GM12878 (cell line): ENCODE measurements around the gene PID1. TPM values are rescaled to one million over a fixed set of nuclear protein-coding genes. Genes with fewer than 3 reads are reported as not detected.

ENCODE experiments used
- ATAC-seq: fragments of 200-7000 bp; cut with Tn5 transposase; 3 replicates; pipeline ENCODE4 v1.9.1; 2020; ENCODE audit warnings: mild to moderate bottlenecking, moderate library complexity
- BruUV-seq: library from RNA; stranded (reverse); fragments of 400-500 nt; replicated peaks from 2 replicates; lab custom pipeline; 2021; lab: Mats Ljungman, UMichigan
- CTCF ChIA-PET: fragments of 300-600 bp; sonication (Branson Sonifier 250); formaldehyde crosslinking; extraction: SDS; loops from one replicate; lab custom pipeline; 2021; ENCODE audit warnings: inconsistent platforms; lab: Yijun Ruan, JAX
- POLR2A ChIA-PET: fragments of 350-600 bp; formaldehyde crosslinking; extraction: SDS; loops from one replicate; lab custom pipeline; 2021; ENCODE audit warnings: inconsistent platforms; lab: Charles Lee
- RAD21 ChIA-PET: fragments of 300-600 bp; sonication (Branson Sonifier 250); formaldehyde crosslinking; loops from one replicate; lab custom pipeline; 2023; ENCODE audit warnings: antibody characterized with exemption; ENCODE audit not compliant: unreplicated experiment; lab: Charles Lee
- SMC1A ChIA-PET: fragments of 300-600 bp; sonication (Branson Sonifier 250); formaldehyde crosslinking; loops from one replicate; lab custom pipeline; 2023; ENCODE audit not compliant: unreplicated experiment, uncharacterized antibody; lab: Charles Lee
- DNase-seq: peaks from one replicate; pipeline ENCODE4 v3.0.0-alpha.2; 2011; ENCODE audit warnings: low read depth, low spot score
- FAIRE-seq: peaks from 3 replicates; lab custom pipeline; 2011; peaks lifted over from hg19 to GRCh38; lab: Jason Lieb, UNC
- H2AFZ ChIP-seq: 2 replicates; pipeline ENCODE4 v1.6.0; 2011; ENCODE audit warnings: low read depth, low read length, control low read depth; ENCODE audit not compliant: control insufficient read depth
- H3K27ac ChIP-seq: 2 replicates; pipeline ENCODE4 v1.5.1; 2011; ENCODE audit warnings: control low read depth; ENCODE audit not compliant: control insufficient read depth, insufficient read depth
- H3K27me3 ChIP-seq, 2 experiments: replicated peaks in 1 of 2; 2 replicates each; pipeline versions ENCODE4 v1.6.0 to v1.6.1; 2011; ENCODE audit warnings: low read length in 1 of 2; ENCODE audit not compliant: control insufficient read depth in 2 of 2, insufficient read depth in 2 of 2
- H3K36me3 ChIP-seq, 2 experiments: 2 replicates each; pipeline ENCODE4 v1.5.1; 2011; ENCODE audit warnings: low read length in 1 of 2; ENCODE audit not compliant: control insufficient read depth in 2 of 2, insufficient read depth in 2 of 2
- H3K4me1 ChIP-seq: 2 replicates; pipeline ENCODE4 v1.6.1; 2011; ENCODE audit warnings: mild to moderate bottlenecking, low read length, moderate library complexity, mixed read lengths; ENCODE audit not compliant: control insufficient read depth, insufficient read depth
- H3K4me2 ChIP-seq: 2 replicates; pipeline ENCODE4 v1.6.0; 2011; ENCODE audit warnings: control low read depth; ENCODE audit not compliant: control insufficient read depth, insufficient read depth
- H3K4me3 ChIP-seq: fragments of 200-600 bp; sonication (generic); 2 replicates; pipeline ENCODE4 v1.5.1; 2016
- H3K79me2 ChIP-seq: 2 replicates; pipeline ENCODE4 v1.6.0; 2011; ENCODE audit warnings: low read length; ENCODE audit not compliant: control insufficient read depth, insufficient read depth
- H3K9ac ChIP-seq: 2 replicates; pipeline ENCODE4 v1.8.0; 2011; ENCODE audit warnings: low read length, control low read depth, mixed read lengths; ENCODE audit not compliant: control insufficient read depth, insufficient read depth
- H3K9me3 ChIP-seq: replicated peaks from 3 replicates; pipeline ENCODE4 v1.5.1; 2011; ENCODE audit warnings: mild to moderate bottlenecking, low read length; ENCODE audit not compliant: control insufficient read depth, insufficient read depth
- H4K20me1 ChIP-seq: 2 replicates; pipeline ENCODE4 v1.6.0; 2011; ENCODE audit not compliant: control insufficient read depth, insufficient read depth
- BCLAF1 ChIP-seq: fragments of 450-650 bp; IDR thresholded peaks from 2 replicates; pipeline ENCODE4 v1.6.1; 2017; ENCODE audit warnings: antibody characterized with exemption, mild to moderate bottlenecking, moderate library complexity
- E2F8 ChIP-seq: fragments of 450-650 bp; IDR thresholded peaks from 2 replicates; pipeline ENCODE4 v1.6.1; 2018; ENCODE audit warnings: mild to moderate bottlenecking, low read depth, moderate library complexity; ENCODE audit not compliant: partially characterized antibody
- IKZF1 ChIP-seq: fragments of 450-650 bp; conservative IDR thresholded peaks from 2 replicates; pipeline ENCODE4 v1.6.1; 2017; ENCODE audit warnings: antibody characterized with exemption, mild to moderate bottlenecking
- NFXL1 ChIP-seq: fragments of 450-650 bp; IDR thresholded peaks from 2 replicates; pipeline ENCODE4 v1.6.1; 2017; ENCODE audit warnings: antibody characterized with exemption, mild to moderate bottlenecking, borderline replicate concordance
- RBBP5 ChIP-seq: fragments of 200-600 bp; sonication (generic); conservative IDR thresholded peaks from 2 replicates; pipeline ENCODE4 v1.6.1; 2016
- RCOR1 ChIP-seq: conservative IDR thresholded peaks from 2 replicates; pipeline ENCODE4 v1.6.1; 2012; ENCODE audit warnings: low read depth, low read length, improper control_type of control experiment
- SREBF1 ChIP-seq: IDR thresholded peaks from 2 replicates; pipeline ENCODE4 v1.6.1; 2012; ENCODE audit warnings: mild to moderate bottlenecking, low read length
- STAT1 ChIP-seq: fragments of 450-650 bp; conservative IDR thresholded peaks from 2 replicates; pipeline ENCODE4 v1.6.1; 2014; ENCODE audit warnings: antibody characterized with exemption, mild to moderate bottlenecking
- STAT3 ChIP-seq: IDR thresholded peaks from 2 replicates; pipeline ENCODE4 v1.6.1; 2011; ENCODE audit warnings: low read depth, low read length, improper control_type of control experiment
- TBL1XR1 ChIP-seq: IDR thresholded peaks from 2 replicates; pipeline ENCODE4 v1.6.1; 2012; ENCODE audit warnings: low read depth, low read length, improper control_type of control experiment
- USF2 ChIP-seq: IDR thresholded peaks from 2 replicates; pipeline ENCODE4 v1.6.1; 2011; ENCODE audit warnings: low read depth, low read length, improper control_type of control experiment, borderline replicate concordance
- WRNIP1 ChIP-seq: IDR thresholded peaks from 2 replicates; pipeline ENCODE4 v1.6.1; 2011; ENCODE audit warnings: low read depth, low read length, improper control_type of control experiment, borderline replicate concordance
- ZBTB40 ChIP-seq: fragments of 450-650 bp; IDR thresholded peaks from 2 replicates; pipeline ENCODE4 v1.6.1; 2016; ENCODE audit warnings: mild to moderate bottlenecking, moderate library complexity, borderline replicate concordance
- ZNF217 ChIP-seq: fragments of 450-650 bp; IDR thresholded peaks from 2 replicates; pipeline ENCODE4 v1.6.1; 2017; ENCODE audit warnings: antibody characterized with exemption, mild to moderate bottlenecking
- WGBS: methylation state at CpG from one replicate; pipeline ENCODE4 v1.1.6; 2016; ENCODE audit warnings: low lambda C conversion rate; ENCODE audit not compliant: insufficient replicate concordance, insufficient coverage; ENCODE audit errors: missing lambda C conversion rate; 5-methylcytosine and 5-hydroxymethylcytosine counted together
- in situ Hi-C: fragments of 300-500 bp; cut with MboI; formaldehyde crosslinking; loops from 9 replicates; pipeline ENCODE4 v1.14.3; 2018; ENCODE audit warnings: mixed read lengths
- intact Hi-C: fragments of 100-400 bp; cut with micrococcal nuclease; formaldehyde crosslinking; loops from one replicate; pipeline ENCODE4 v1.14.2; 2022; ENCODE audit not compliant: unreplicated experiment
- polyA plus RNA-seq, 11 experiments: library from polyadenylated mRNA; depleted of rRNA in 4 of 11; unstranded in 6 of 11; stranded (reverse) in 5 of 11; fragments of >200 nt; fragmentation: Nextera tagmentation in 4 of 11; fragmentation: Illumina TruSeq in 1 of 11; extraction: Ambion mirVana in 4 of 11; extraction: Trizol in 1 of 11; gene quantifications; 1 replicate in 1 of 11; 2 replicates in 10 of 11; pipeline versions ENCODE4 v1.2.1 to v1.2.3, GENCODE V29; 2011 to 2016; ENCODE audit warnings: inconsistent platforms in 2 of 11, missing spikeins in 2 of 11, low read depth in 1 of 11
- total RNA-seq, 4 experiments: library from RNA; depleted of rRNA in 3 of 4; stranded (reverse); fragments of >200 nt in 3 of 4; fragmentation: Illumina TruSeq in 1 of 4; extraction: Trizol in 1 of 4; gene quantifications; 2 replicates each; pipeline versions ENCODE4 v1.2.1 to v1.2.3, GENCODE V29; 2013 to 2021

PID1 gene
- total and polyA plus RNA-seq, 10 of the 15 experiments (the other 5 are each of a cell fraction or from before 2014, with no cell fraction given), result not detected

GRCh38 chr2:229249536-229249935, 21.6 kb downstream of the PID1 start (continued):
- no peak for TF ChIP-seq STAT1
- TF ChIP-seq ZBTB40, result no peak
- no peak for TF ChIP-seq ZNF217

- 28% methylated on average over 3 of the region's 3 CpGs for WGBS
- in situ Hi-C loops, result no loop called here
- Histone ChIP-seq H3K4me2 (no peak overlapping the region), H3K4me3 (no peak overlapping the region), H3K9ac (no peak overlapping the region), H3K27ac (no peak overlapping the region), H3K36me3 (no peaks in the 10 kb centered on the region), H3K9me3 (no peaks in the 10 kb centered on the region), H2AFZ (no peak overlapping the region), H4K20me1 (no peaks in the 10 kb centered on the region), H3K27me3 (no peaks in the 10 kb centered on the region), H3K79me2 (no peaks in the 10 kb centered on the region), H3K4me1 (no peaks in the 10 kb centered on the region)
- RAD21 ChIA-PET, result no interaction called here
- ATAC-seq (no peak), DNase-seq (no peak), FAIRE-seq (no peak)
- SMC1A ChIA-PET, result no interaction called here
- CTCF ChIA-PET, result no interaction called here
- POLR2A ChIA-PET, result no interaction called here
- intact Hi-C loops, result no loop called here
- no TSS peak for BruUV-seq
- no peak for TF ChIP-seq BCLAF1
- no peak for TF ChIP-seq IKZF1
- TF ChIP-seq NFXL1, result no peak
- TF ChIP-seq RCOR1, result no peak
- no peak for TF ChIP-seq WRNIP1
- no peak for TF ChIP-seq USF2
- no peak for TF ChIP-seq TBL1XR1
- TF ChIP-seq STAT3, result no peak
- TF ChIP-seq E2F8, result no peak
- TF ChIP-seq RBBP5, result no peak
- TF ChIP-seq SREBF1, result no peak
Observed at GRCh38 chr2:229246334-229246733, 24.8 kb downstream of the PID1 start.
